Suprapubic skin (tissue), 3 donors: Measurements from ENCODE around the gene FRMPD4.

Source experiments
- EP300 ChIP-seq: sonication (generic); formaldehyde crosslinking; IDR thresholded peaks from one replicate; pipeline ENCODE4 v1.6.1; 2017; ENCODE audit warnings: antibody characterized with exemption
- POLR2A ChIP-seq, 2 donors: fragments of 450-650 bp; IDR thresholded peaks; one replicate each; pipeline ENCODE4 v1.6.1; 2017; ENCODE audit warnings: antibody characterized with exemption in 2 of 2, mild to moderate bottlenecking in 2 of 2, moderate library complexity in 2 of 2
- TF ChIP-seq, protein P1 (sequence below), 2 donors: fragments of 200-600 bp in 1 of 2; fragments of 450-650 bp in 1 of 2; sonication (generic) in 1 of 2; IDR thresholded peaks; one replicate each; pipeline ENCODE4 v1.5.1; 2016 to 2019; ENCODE audit warnings: antibody characterized with exemption in 2 of 2, mild to moderate bottlenecking in 1 of 2, moderate library complexity in 1 of 2

DNA sequence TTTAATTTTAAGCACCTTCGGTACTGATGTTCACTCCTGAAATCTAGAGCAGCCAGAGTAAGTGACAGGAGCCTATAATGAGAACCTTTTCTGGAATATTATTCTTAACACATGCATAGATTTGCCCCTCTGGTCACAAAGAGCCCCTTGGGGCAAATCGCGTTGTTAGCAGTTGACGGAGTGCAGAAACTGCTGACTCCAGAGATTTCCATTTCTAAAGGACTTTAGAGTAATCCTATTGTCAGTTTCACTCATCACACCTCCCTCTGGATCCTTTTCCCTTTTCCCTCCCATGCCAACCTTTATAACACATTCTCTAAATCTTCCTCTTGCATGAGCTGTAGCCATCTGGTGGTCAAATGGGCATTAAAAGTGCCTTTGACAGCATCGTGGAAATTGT, 388.0 kb downstream of the FRMPD4 start:
- TF ChIP-seq POLR2A (IDR thresholded peaks at IDR 0.05) (no peak), EP300 (no peak)
- TF ChIP-seq, protein P1, sequence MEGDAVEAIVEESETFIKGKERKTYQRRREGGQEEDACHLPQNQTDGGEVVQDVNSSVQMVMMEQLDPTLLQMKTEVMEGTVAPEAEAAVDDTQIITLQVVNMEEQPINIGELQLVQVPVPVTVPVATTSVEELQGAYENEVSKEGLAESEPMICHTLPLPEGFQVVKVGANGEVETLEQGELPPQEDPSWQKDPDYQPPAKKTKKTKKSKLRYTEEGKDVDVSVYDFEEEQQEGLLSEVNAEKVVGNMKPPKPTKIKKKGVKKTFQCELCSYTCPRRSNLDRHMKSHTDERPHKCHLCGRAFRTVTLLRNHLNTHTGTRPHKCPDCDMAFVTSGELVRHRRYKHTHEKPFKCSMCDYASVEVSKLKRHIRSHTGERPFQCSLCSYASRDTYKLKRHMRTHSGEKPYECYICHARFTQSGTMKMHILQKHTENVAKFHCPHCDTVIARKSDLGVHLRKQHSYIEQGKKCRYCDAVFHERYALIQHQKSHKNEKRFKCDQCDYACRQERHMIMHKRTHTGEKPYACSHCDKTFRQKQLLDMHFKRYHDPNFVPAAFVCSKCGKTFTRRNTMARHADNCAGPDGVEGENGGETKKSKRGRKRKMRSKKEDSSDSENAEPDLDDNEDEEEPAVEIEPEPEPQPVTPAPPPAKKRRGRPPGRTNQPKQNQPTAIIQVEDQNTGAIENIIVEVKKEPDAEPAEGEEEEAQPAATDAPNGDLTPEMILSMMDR (IDR thresholded peaks at IDR 0.05), result no peak
